Regular cardiac myocyte (primary cell): Measurements from ENCODE around the gene LUC7L3. TPM values are rescaled to one million over a fixed set of nuclear protein-coding genes. Genes with fewer than 3 reads are reported as not detected.

Experiments used
- total RNA-seq: library from RNA; depleted of rRNA; stranded (reverse); fragments of >200 nt; gene quantifications from 2 replicates; pipeline ENCODE4 v1.2.3, GENCODE V29; 2014

Gene LUC7L3, protein sequence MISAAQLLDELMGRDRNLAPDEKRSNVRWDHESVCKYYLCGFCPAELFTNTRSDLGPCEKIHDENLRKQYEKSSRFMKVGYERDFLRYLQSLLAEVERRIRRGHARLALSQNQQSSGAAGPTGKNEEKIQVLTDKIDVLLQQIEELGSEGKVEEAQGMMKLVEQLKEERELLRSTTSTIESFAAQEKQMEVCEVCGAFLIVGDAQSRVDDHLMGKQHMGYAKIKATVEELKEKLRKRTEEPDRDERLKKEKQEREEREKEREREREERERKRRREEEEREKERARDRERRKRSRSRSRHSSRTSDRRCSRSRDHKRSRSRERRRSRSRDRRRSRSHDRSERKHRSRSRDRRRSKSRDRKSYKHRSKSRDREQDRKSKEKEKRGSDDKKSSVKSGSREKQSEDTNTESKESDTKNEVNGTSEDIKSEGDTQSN
- 15.0 and 22.0 TPM in 2 replicates for total RNA-seq

DNA sequence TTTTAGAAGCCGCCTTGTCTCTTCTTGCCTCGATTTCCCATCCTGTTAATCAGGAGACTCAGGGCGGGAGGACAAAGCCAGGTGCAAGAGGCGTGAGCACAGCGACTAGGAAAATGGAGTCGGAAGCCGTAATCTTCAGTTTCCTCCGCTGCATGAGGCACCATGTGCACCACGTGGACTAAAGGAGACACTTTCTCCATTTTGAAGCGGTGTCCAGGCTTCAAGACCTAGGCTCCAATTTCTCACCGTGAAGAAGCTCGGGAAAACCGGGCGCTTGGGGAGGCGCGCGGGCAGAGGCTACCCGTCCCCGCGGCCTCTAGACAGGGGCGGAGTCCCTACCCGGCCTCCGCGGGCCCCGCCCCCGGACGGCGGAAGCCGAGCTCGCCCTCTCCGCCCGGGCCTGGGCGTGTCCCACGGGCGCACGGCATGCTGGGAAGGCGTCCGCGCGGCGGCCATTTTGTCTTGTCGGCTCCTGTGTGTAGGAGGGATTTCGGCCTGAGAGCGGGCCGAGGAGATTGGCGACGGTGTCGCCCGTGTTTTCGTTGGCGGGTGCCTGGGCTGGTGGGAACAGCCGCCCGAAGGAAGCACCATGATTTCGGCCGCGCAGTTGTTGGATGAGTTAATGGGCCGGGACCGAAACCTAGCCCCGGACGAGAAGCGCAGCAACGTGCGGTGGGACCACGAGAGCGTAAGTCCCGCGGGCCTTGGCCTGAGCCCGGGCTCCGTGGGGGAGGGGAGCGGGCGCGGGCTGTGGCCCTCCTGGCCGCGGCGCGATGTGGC lies at the start of gene LUC7L3:
Gene LUC7L3 (plus strand): TSS at position 460 of the 780 bp plus-strand sequence. CDS start 130 bp downstream, at position 590.

DNA sequence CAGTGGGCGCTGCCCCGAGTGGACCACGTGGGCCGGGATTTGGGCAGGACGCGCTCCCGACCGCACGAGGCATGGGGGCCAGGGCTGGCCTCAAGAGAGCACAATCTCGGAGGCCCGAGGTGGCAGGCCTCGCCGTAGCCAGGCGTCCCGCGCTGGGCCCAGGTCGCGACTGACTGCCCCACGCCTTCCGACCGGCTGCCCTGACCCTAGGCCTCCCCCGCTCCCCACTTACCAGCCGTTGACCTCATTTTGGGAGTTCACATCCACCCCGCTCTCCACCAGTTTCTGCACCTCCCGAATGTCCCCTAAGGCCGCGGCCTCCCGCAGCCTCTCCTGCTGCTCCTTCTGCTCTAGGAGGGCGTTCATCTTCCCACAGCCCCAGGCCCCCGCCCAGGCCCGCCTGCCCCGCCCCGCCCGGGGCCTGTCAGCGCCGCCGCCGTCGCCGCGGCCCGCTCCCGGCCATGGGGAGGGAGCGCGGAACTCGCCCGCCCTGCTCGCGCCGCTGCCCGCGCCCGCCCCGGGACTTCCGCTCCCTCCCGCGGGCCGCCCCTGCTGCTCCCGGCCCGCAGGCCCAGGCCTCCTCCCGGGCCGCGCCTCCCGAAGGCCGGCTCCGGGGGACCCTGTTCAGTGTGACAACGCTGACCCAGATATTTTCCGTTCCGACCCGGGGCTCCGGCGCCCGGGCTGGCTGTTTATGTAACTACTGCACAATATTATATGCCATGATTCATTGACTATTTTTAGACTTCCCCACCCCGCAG lies 11.9 kb upstream of the LUC7L3 start, which contains the start of gene ANKRD40:
Gene ANKRD40 (minus strand): TSS at position 626 of the 761 bp plus-strand sequence. CDS start 260 bp downstream, at position 366.

DNA sequence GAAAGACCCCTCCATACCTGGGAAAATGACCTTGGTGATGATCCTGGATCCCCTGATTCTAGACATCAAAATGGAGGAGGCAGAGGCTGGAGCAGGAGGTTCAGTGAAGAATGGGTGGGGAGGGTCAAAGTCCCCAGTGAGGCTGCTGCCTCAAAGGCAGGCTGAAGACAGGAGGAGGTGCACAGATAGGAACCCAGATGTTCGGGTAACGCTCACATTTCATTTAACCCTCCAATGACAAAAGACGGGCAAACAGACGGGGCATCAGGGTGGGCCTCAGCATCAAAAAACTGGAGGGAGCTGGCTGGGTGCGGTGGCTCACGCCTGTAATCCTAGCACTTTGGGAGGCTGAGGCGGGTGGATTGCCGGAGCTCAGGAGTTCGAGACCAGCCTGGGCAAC lies 48.0 kb downstream of the LUC7L3 start, which contains the start of gene ANKRD40CL:
Gene ANKRD40CL (minus strand): TSS at position 73 of the 400 bp plus-strand sequence. CDS start 605 bp downstream, outside the sequence.

Other genes starting within 250 kb of the LUC7L3 start
- gene RSAD1, start 240.7 kb upstream of the LUC7L3 start, total RNA-seq = 16.9 and 20.1 TPM in 2 replicates
- 0.77 and 2.3 TPM in 2 replicates for gene MYCBPAP, start 211.2 kb upstream of the LUC7L3 start, total RNA-seq
- not detected in 2 replicates for gene EPN3, start 186.9 kb upstream of the LUC7L3 start, total RNA-seq
- 40.1 and 59.2 TPM in 2 replicates for gene SPATA20, start 172.4 kb upstream of the LUC7L3 start, total RNA-seq
- under 0.01 TPM in 2 replicates for gene CACNA1G, start 158.9 kb upstream of the LUC7L3 start, total RNA-seq
- gene ABCC3, start 84.7 kb upstream of the LUC7L3 start, total RNA-seq = 1.2 and 13.0 TPM in 2 replicates
- 27.8 and 29.9 TPM in 2 replicates for gene ANKRD40, start 11.7 kb upstream of the LUC7L3 start, total RNA-seq
- 0.28 TPM in 1 of 2 replicates, not detected in the other for gene ANKRD40CL, start 47.9 kb downstream of the LUC7L3 start, total RNA-seq
- gene WFIKKN2, start 116.0 kb downstream of the LUC7L3 start, total RNA-seq = under 0.01 and 0.19 TPM in 2 replicates
- 6.5 and 9.9 TPM in 2 replicates for gene TOB1, start 146.8 kb downstream of the LUC7L3 start, total RNA-seq